Uterus (tissue), 2 donors: ENCODE measurements around the gene GCNT1.

ENCODE experiments used
- CTCF ChIP-seq, 4 experiments: fragments of 200-600 bp in 2 of 4; fragments of 450-650 bp in 2 of 4; sonication (generic) in 2 of 4; IDR thresholded peaks; one replicate each; pipeline ENCODE4 v1.5.1; 2016 to 2019; ENCODE audit warnings: antibody characterized with exemption in 4 of 4, mild to moderate bottlenecking in 2 of 4, moderate library complexity in 1 of 4
- POLR2A ChIP-seq, 2 donors: fragments of 450-650 bp; IDR thresholded peaks; one replicate each; pipeline ENCODE4 v1.6.1; 2016; ENCODE audit warnings: antibody characterized with exemption in 2 of 2, mild to moderate bottlenecking in 1 of 2, moderate library complexity in 1 of 2

DNA sequence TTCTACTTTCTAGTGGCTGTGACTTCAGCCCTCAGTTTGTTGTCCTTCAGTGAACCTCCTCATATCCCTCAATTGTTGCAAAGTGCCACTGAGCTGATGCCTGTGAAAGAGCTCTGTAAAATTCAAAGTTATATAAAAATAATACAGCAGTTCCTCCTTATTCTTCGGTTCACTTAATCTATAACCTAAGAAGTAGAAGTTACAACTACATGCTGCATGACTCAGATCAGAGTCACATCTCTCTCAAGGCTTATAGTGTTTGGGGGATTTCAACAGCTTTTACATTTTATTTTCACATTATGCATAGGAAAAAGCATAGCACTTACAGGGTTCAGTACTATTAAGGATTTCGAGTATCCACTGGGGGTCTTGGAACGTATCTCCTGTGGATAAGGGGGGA, 25.1 kb upstream of the GCNT1 start:
- no peak for TF ChIP-seq CTCF (IDR thresholded peaks at IDR 0.05)
- no peak for TF ChIP-seq POLR2A (IDR thresholded peaks at IDR 0.05)
